SJSA1 (cell line): ENCODE results near the gene TMEM156. TPM values are rescaled to one million over a fixed set of nuclear protein-coding genes. Genes with fewer than 3 reads are reported as not detected.
"Not testable (repeated sequence)": the region's sequence is repeated elsewhere in the genome, so short reads cannot be mapped to it uniquely, and the experiment has no call there.

Experiments used
- DNase-seq, 2 experiments: peaks; one replicate each; pipeline ENCODE4 v3.0.0-alpha.2; 2015 to 2020; ENCODE audit warnings: low spot score in 2 of 2, low read depth in 1 of 2
- H3K27ac ChIP-seq: fragments of 250-450 bp; sonication (Bioruptor Pico); 2 replicates; pipeline ENCODE4 v1.5.1; 2020; ENCODE audit warnings: mild to moderate bottlenecking, moderate library complexity
- H3K27me3 ChIP-seq: fragments of 250-450 bp; sonication (Bioruptor Pico); replicated peaks from 2 replicates; pipeline ENCODE4 v1.5.1; 2020; ENCODE audit warnings: mild to moderate bottlenecking, moderate library complexity
- H3K36me3 ChIP-seq: fragments of 250-450 bp; sonication (Bioruptor Pico); 2 replicates; pipeline ENCODE4 v1.5.1; 2020; ENCODE audit warnings: mild to moderate bottlenecking
- H3K4me1 ChIP-seq: fragments of 250-450 bp; sonication (Bioruptor Pico); replicated peaks from 2 replicates; pipeline ENCODE4 v1.6.1; 2021; ENCODE audit warnings: mild to moderate bottlenecking
- H3K4me3 ChIP-seq: fragments of 250-450 bp; sonication (Bioruptor Pico); 2 replicates; pipeline ENCODE4 v1.5.1; 2020; ENCODE audit warnings: mild to moderate bottlenecking
- H3K9me3 ChIP-seq: fragments of 250-450 bp; sonication (Bioruptor Pico); replicated peaks from 2 replicates; pipeline ENCODE4 v1.5.1; 2020; ENCODE audit warnings: mild to moderate bottlenecking
- total RNA-seq: library from RNA; depleted of rRNA; stranded (reverse); fragments of >200 nt; shearing (Covaris generic); gene quantifications from 2 replicates; pipeline ENCODE4 v1.2.3, GENCODE V29; 2014

Gene TMEM156
- total RNA-seq, 1 experiment from 2014 or later = 7.9 TPM

- H3K9me3 ChIP-seq = no peaks in the 10 kb centered on the region
- H3K36me3 ChIP-seq = no peaks in the 10 kb centered on the region
- no peak for DNase-seq
- H3K4me1 ChIP-seq = no peaks in the 10 kb centered on the region
- H3K27ac ChIP-seq = no peak overlapping the region
- H3K4me3 ChIP-seq = no peak overlapping the region
- H3K27me3 ChIP-seq = no peaks in the 10 kb centered on the region
Measured at GRCh38 chr4:38995660-38996005, 36.6 kb downstream of the TMEM156 start.

- Histone ChIP-seq H3K4me1 (peaks cover 2% of the 10 kb centered on the region; the same call in 1 of the 2 replicates), H3K27me3 (no peaks in the 10 kb centered on the region), H3K36me3 (no peaks in the 10 kb centered on the region), H3K4me3 (no peak overlapping the region), H3K9me3 (no peaks in the 10 kb centered on the region), H3K27ac (no peak overlapping the region)
- DNase-seq = no peak
Measured at GRCh38 chr4:38994135-38994534, 38.1 kb downstream of the TMEM156 start.

- Histone ChIP-seq H3K27ac (no peak overlapping the region), H3K27me3 (no peaks in the 10 kb centered on the region), H3K4me3 (no peak overlapping the region), H3K36me3 (no peaks in the 10 kb centered on the region), H3K9me3 (no peaks in the 10 kb centered on the region), H3K4me1 (peaks cover 6% of the 10 kb centered on the region)
- DNase-seq = no peak
Measured at GRCh38 chr4:38993683-38994082, 38.5 kb downstream of the TMEM156 start.

- no peak overlapping the region for H3K4me3 ChIP-seq
- no peak for DNase-seq
- H3K9me3 ChIP-seq = no peaks in the 10 kb centered on the region
- no peaks in the 10 kb centered on the region for H3K36me3 ChIP-seq
- peaks cover 25% of the 10 kb centered on the region for H3K4me1 ChIP-seq
- H3K27me3 ChIP-seq = no peaks in the 10 kb centered on the region
- H3K27ac ChIP-seq = no peak overlapping the region
Measured at GRCh38 chr4:38990241-38990640, 42.0 kb downstream of the TMEM156 start.

- DNase-seq = no peak
Measured at GRCh38 chr4:38989487-38989886, 42.7 kb downstream of the TMEM156 start.

GRCh38 chr4:38988353-38988752 is 43.9 kb downstream of the TMEM156 start:
- H3K27me3 ChIP-seq, H3K4me3 ChIP-seq, H3K9me3 ChIP-seq, H3K36me3 ChIP-seq: not testable (repeated sequence)
- H3K27ac ChIP-seq = peak overlapping the region; percentile 29; the same call in 1 of the 2 replicates
- peaks cover 39% of the 10 kb centered on the region for H3K4me1 ChIP-seq
- DNase-seq = peak in 1 of 2 experiments; percentile 41

More at GRCh38 chr4:38989487-38989886, 42.7 kb downstream of the TMEM156 start:
- Histone ChIP-seq H3K4me3 (no peak overlapping the region), H3K27me3 (no peaks in the 10 kb centered on the region), H3K27ac (no peak overlapping the region), H3K4me1 (peaks cover 32% of the 10 kb centered on the region), H3K9me3 (no peaks in the 10 kb centered on the region), H3K36me3 (no peaks in the 10 kb centered on the region)

- no peaks in the 10 kb centered on the region for H3K36me3 ChIP-seq
- no peaks in the 10 kb centered on the region for H3K27me3 ChIP-seq
- H3K4me1 ChIP-seq = peaks cover 39% of the 10 kb centered on the region
Measured at GRCh38 chr4:38987491-38987890, 44.7 kb downstream of the TMEM156 start.

GRCh38 chr4:38985410-38986100 is 46.7 kb downstream of the TMEM156 start:
- H3K9me3 ChIP-seq = no peaks in the 10 kb centered on the region
- H3K4me1 ChIP-seq = peaks cover 54% of the 10 kb centered on the region
- DNase-seq = no peak
- H3K4me3 ChIP-seq = no peak overlapping the region
- H3K27ac ChIP-seq = peak overlapping the region; percentile 57; the same call in 1 of the 2 replicates
- H3K27me3 ChIP-seq = no peaks in the 10 kb centered on the region
- H3K36me3 ChIP-seq = peaks cover 4% of the 10 kb centered on the region; the same call in 1 of the 2 replicates

More at GRCh38 chr4:38987491-38987890, 44.7 kb downstream of the TMEM156 start:
- Histone ChIP-seq H3K27ac (no peak overlapping the region; the same call in 1 of the 2 replicates), H3K9me3 (no peaks in the 10 kb centered on the region), H3K4me3 (no peak overlapping the region)
- no peak for DNase-seq

GRCh38 chr4:38983787-38984598 is 48.2 kb downstream of the TMEM156 start:
- Histone ChIP-seq H3K27ac (peak overlapping the region; percentile 57), H3K9me3 (no peaks in the 10 kb centered on the region), H3K36me3 (peaks cover 7% of the 10 kb centered on the region; the same call in 1 of the 2 replicates), H3K27me3 (no peaks in the 10 kb centered on the region), H3K4me1 (peaks cover 53% of the 10 kb centered on the region), H3K4me3 (no peak overlapping the region)
- DNase-seq = peak in 1 of 2 experiments; percentile 42

GRCh38 chr4:38983291-38983690 is 48.9 kb downstream of the TMEM156 start:
- H3K4me3 ChIP-seq = no peak overlapping the region
- peaks cover 7% of the 10 kb centered on the region; the same call in 1 of the 2 replicates for H3K36me3 ChIP-seq
- DNase-seq = no peak
- H3K4me1 ChIP-seq = peaks cover 48% of the 10 kb centered on the region
- no peaks in the 10 kb centered on the region for H3K27me3 ChIP-seq
- no peak overlapping the region for H3K27ac ChIP-seq
- no peaks in the 10 kb centered on the region for H3K9me3 ChIP-seq

- no peak overlapping the region for H3K4me3 ChIP-seq
- peaks cover 45% of the 10 kb centered on the region for H3K4me1 ChIP-seq
- H3K27me3 ChIP-seq = no peaks in the 10 kb centered on the region
- DNase-seq = no peak
- peaks cover 7% of the 10 kb centered on the region; the same call in 1 of the 2 replicates for H3K36me3 ChIP-seq
- no peaks in the 10 kb centered on the region for H3K9me3 ChIP-seq
- H3K27ac ChIP-seq = no peak overlapping the region
Measured at GRCh38 chr4:38982361-38983095, 49.7 kb downstream of the TMEM156 start.

GRCh38 chr4:38980903-38981676 is 51.1 kb downstream of the TMEM156 start:
- no peaks in the 10 kb centered on the region for H3K9me3 ChIP-seq
- H3K4me1 ChIP-seq = peaks cover 41% of the 10 kb centered on the region
- H3K36me3 ChIP-seq = peaks cover 7% of the 10 kb centered on the region; the same call in 1 of the 2 replicates
- no peak overlapping the region for H3K4me3 ChIP-seq
- H3K27me3 ChIP-seq = no peaks in the 10 kb centered on the region
- peak; percentile 38 to 57 for DNase-seq
- peak overlapping the region; percentile 72 for H3K27ac ChIP-seq
